GM12878 (cell line): Measurements from ENCODE around the gene C1orf87. TPM values are rescaled to one million over a fixed set of nuclear protein-coding genes. Genes with fewer than 3 reads are reported as not detected.

Experiments used
- ATAC-seq: fragments of 200-7000 bp; cut with Tn5 transposase; 3 replicates; pipeline ENCODE4 v1.9.1; 2020; ENCODE audit warnings: mild to moderate bottlenecking, moderate library complexity
- BruUV-seq: library from RNA; stranded (reverse); fragments of 400-500 nt; replicated peaks from 2 replicates; lab custom pipeline; 2021; lab: Mats Ljungman, UMichigan
- CTCF ChIA-PET: fragments of 300-600 bp; sonication (Branson Sonifier 250); formaldehyde crosslinking; extraction: SDS; loops from one replicate; lab custom pipeline; 2021; ENCODE audit warnings: inconsistent platforms; lab: Yijun Ruan, JAX
- POLR2A ChIA-PET: fragments of 350-600 bp; formaldehyde crosslinking; extraction: SDS; loops from one replicate; lab custom pipeline; 2021; ENCODE audit warnings: inconsistent platforms; lab: Charles Lee
- RAD21 ChIA-PET: fragments of 300-600 bp; sonication (Branson Sonifier 250); formaldehyde crosslinking; loops from one replicate; lab custom pipeline; 2023; ENCODE audit warnings: antibody characterized with exemption; ENCODE audit not compliant: unreplicated experiment; lab: Charles Lee
- SMC1A ChIA-PET: fragments of 300-600 bp; sonication (Branson Sonifier 250); formaldehyde crosslinking; loops from one replicate; lab custom pipeline; 2023; ENCODE audit not compliant: unreplicated experiment, uncharacterized antibody; lab: Charles Lee
- DNase-seq: peaks from one replicate; pipeline ENCODE4 v3.0.0-alpha.2; 2011; ENCODE audit warnings: low read depth, low spot score
- FAIRE-seq: peaks from 3 replicates; lab custom pipeline; 2011; peaks lifted over from hg19 to GRCh38; lab: Jason Lieb, UNC
- H2AFZ ChIP-seq: 2 replicates; pipeline ENCODE4 v1.6.0; 2011; ENCODE audit warnings: low read depth, low read length, control low read depth; ENCODE audit not compliant: control insufficient read depth
- H3K27ac ChIP-seq: 2 replicates; pipeline ENCODE4 v1.5.1; 2011; ENCODE audit warnings: control low read depth; ENCODE audit not compliant: control insufficient read depth, insufficient read depth
- H3K27me3 ChIP-seq, 2 experiments: replicated peaks in 1 of 2; 2 replicates each; pipeline versions ENCODE4 v1.6.0 to v1.6.1; 2011; ENCODE audit warnings: low read length in 1 of 2; ENCODE audit not compliant: control insufficient read depth in 2 of 2, insufficient read depth in 2 of 2
- H3K36me3 ChIP-seq, 2 experiments: 2 replicates each; pipeline ENCODE4 v1.5.1; 2011; ENCODE audit warnings: low read length in 1 of 2; ENCODE audit not compliant: control insufficient read depth in 2 of 2, insufficient read depth in 2 of 2
- H3K4me1 ChIP-seq: 2 replicates; pipeline ENCODE4 v1.6.1; 2011; ENCODE audit warnings: mild to moderate bottlenecking, low read length, moderate library complexity, mixed read lengths; ENCODE audit not compliant: control insufficient read depth, insufficient read depth
- H3K4me2 ChIP-seq: 2 replicates; pipeline ENCODE4 v1.6.0; 2011; ENCODE audit warnings: control low read depth; ENCODE audit not compliant: control insufficient read depth, insufficient read depth
- H3K4me3 ChIP-seq: fragments of 200-600 bp; sonication (generic); 2 replicates; pipeline ENCODE4 v1.5.1; 2016
- H3K79me2 ChIP-seq: 2 replicates; pipeline ENCODE4 v1.6.0; 2011; ENCODE audit warnings: low read length; ENCODE audit not compliant: control insufficient read depth, insufficient read depth
- H3K9ac ChIP-seq: 2 replicates; pipeline ENCODE4 v1.8.0; 2011; ENCODE audit warnings: low read length, control low read depth, mixed read lengths; ENCODE audit not compliant: control insufficient read depth, insufficient read depth
- H3K9me3 ChIP-seq: replicated peaks from 3 replicates; pipeline ENCODE4 v1.5.1; 2011; ENCODE audit warnings: mild to moderate bottlenecking, low read length; ENCODE audit not compliant: control insufficient read depth, insufficient read depth
- H4K20me1 ChIP-seq: 2 replicates; pipeline ENCODE4 v1.6.0; 2011; ENCODE audit not compliant: control insufficient read depth, insufficient read depth
- BMI1 ChIP-seq: fragments of 450-650 bp; IDR thresholded peaks from 2 replicates; pipeline ENCODE4 v1.6.1; 2016; ENCODE audit warnings: mild to moderate bottlenecking, moderate library complexity, borderline replicate concordance
- CBX3 ChIP-seq: fragments of 200-600 bp; sonication (generic); IDR thresholded peaks from 2 replicates; pipeline ENCODE4 v1.6.1; 2016; ENCODE audit warnings: low read depth, borderline replicate concordance
- E2F8 ChIP-seq: fragments of 450-650 bp; IDR thresholded peaks from 2 replicates; pipeline ENCODE4 v1.6.1; 2018; ENCODE audit warnings: mild to moderate bottlenecking, low read depth, moderate library complexity; ENCODE audit not compliant: partially characterized antibody
- E4F1 ChIP-seq: fragments of 450-650 bp; IDR thresholded peaks from 2 replicates; pipeline ENCODE4 v1.6.1; 2018; ENCODE audit warnings: borderline replicate concordance, mild to moderate bottlenecking; ENCODE audit not compliant: partially characterized antibody
- IKZF1 ChIP-seq: fragments of 450-650 bp; conservative IDR thresholded peaks from 2 replicates; pipeline ENCODE4 v1.6.1; 2017; ENCODE audit warnings: antibody characterized with exemption, mild to moderate bottlenecking
- REST ChIP-seq: IDR thresholded peaks from 2 replicates; pipeline ENCODE4 v1.6.1; 2012; ENCODE audit warnings: mild to moderate bottlenecking, low read depth, low read length
- SKIL ChIP-seq: fragments of 450-650 bp; IDR thresholded peaks from 2 replicates; pipeline ENCODE4 v1.6.1; 2017; ENCODE audit warnings: mild to moderate bottlenecking, low read depth, inconsistent platforms; ENCODE audit not compliant: poor library complexity, severe bottlenecking
- SMC3 ChIP-seq: IDR thresholded peaks from 2 replicates; pipeline ENCODE4 v1.6.1; 2011; ENCODE audit warnings: low read length, improper control_type of control experiment, borderline replicate concordance
- SREBF2 ChIP-seq: IDR thresholded peaks from 2 replicates; pipeline ENCODE4 v1.6.1; 2012; ENCODE audit warnings: mild to moderate bottlenecking, low read length
- WGBS: methylation state at CpG from one replicate; pipeline ENCODE4 v1.1.6; 2016; ENCODE audit warnings: low lambda C conversion rate; ENCODE audit not compliant: insufficient replicate concordance, insufficient coverage; ENCODE audit errors: missing lambda C conversion rate; 5-methylcytosine and 5-hydroxymethylcytosine counted together
- in situ Hi-C: fragments of 300-500 bp; cut with MboI; formaldehyde crosslinking; loops from 9 replicates; pipeline ENCODE4 v1.14.3; 2018; ENCODE audit warnings: mixed read lengths
- intact Hi-C: fragments of 100-400 bp; cut with micrococcal nuclease; formaldehyde crosslinking; loops from one replicate; pipeline ENCODE4 v1.14.2; 2022; ENCODE audit not compliant: unreplicated experiment
- polyA plus RNA-seq, 11 experiments: library from polyadenylated mRNA; depleted of rRNA in 4 of 11; unstranded in 6 of 11; stranded (reverse) in 5 of 11; fragments of >200 nt; fragmentation: Nextera tagmentation in 4 of 11; fragmentation: Illumina TruSeq in 1 of 11; extraction: Ambion mirVana in 4 of 11; extraction: Trizol in 1 of 11; gene quantifications; 1 replicate in 1 of 11; 2 replicates in 10 of 11; pipeline versions ENCODE4 v1.2.1 to v1.2.3, GENCODE V29; 2011 to 2016; ENCODE audit warnings: inconsistent platforms in 2 of 11, missing spikeins in 2 of 11, low read depth in 1 of 11
- total RNA-seq, 4 experiments: library from RNA; depleted of rRNA in 3 of 4; stranded (reverse); fragments of >200 nt in 3 of 4; fragmentation: Illumina TruSeq in 1 of 4; extraction: Trizol in 1 of 4; gene quantifications; 2 replicates each; pipeline versions ENCODE4 v1.2.1 to v1.2.3, GENCODE V29; 2013 to 2021

C1orf87 gene
- total and polyA plus RNA-seq, 10 of the 15 experiments (the other 5 are each of a cell fraction or from before 2014, with no cell fraction given), result not detected

- in situ Hi-C loops, result no loop called here
- TF ChIP-seq SREBF2 (no peak), IKZF1 (no peak), E4F1 (no peak), REST (no peak), E2F8 (no peak), BMI1 (no peak), SKIL (no peak), CBX3 (no peak), SMC3 (no peak)
- H3K27ac ChIP-seq, result no peak overlapping the region
- no peak overlapping the region for H3K9ac ChIP-seq
- no peaks in the 10 kb centered on the region for H4K20me1 ChIP-seq
- no TSS peak for BruUV-seq
- no peak overlapping the region for H3K4me2 ChIP-seq
- WGBS, result 12% methylated on average over 3 of the region's 3 CpGs
- no peaks in the 10 kb centered on the region for H3K27me3 ChIP-seq
- ATAC-seq, result no peak
- no peaks in the 10 kb centered on the region for H3K36me3 ChIP-seq
- no peak for DNase-seq
- ChIA-PET RAD21 (no interaction called here), POLR2A (no interaction called here), CTCF (interaction anchor here (1.5 kb wide), 1 partner anchor 16 kb away, joined by 5 read pairs; no protein-coding TSS in a partner anchor), SMC1A (interaction anchor here (1.0 kb wide), 1 partner anchor 144 kb away, joined by 3 read pairs; no protein-coding TSS in a partner anchor)
- no peaks in the 10 kb centered on the region for H3K4me1 ChIP-seq
- no peak for FAIRE-seq
- H3K4me3 ChIP-seq, result no peak overlapping the region
- no peak overlapping the region for H2AFZ ChIP-seq
- H3K79me2 ChIP-seq, result no peaks in the 10 kb centered on the region
- H3K9me3 ChIP-seq, result no peaks in the 10 kb centered on the region
- intact Hi-C loops, result no loop called here
Observed at GRCh38 chr1:60108196-60108595, 34.6 kb upstream of the C1orf87 start.
